GM12878 (cell line): ENCODE measurements around the gene NMNAT3. TPM values are rescaled to one million over a fixed set of nuclear protein-coding genes. Genes with fewer than 3 reads are reported as not detected.

Source experiments
- ATAC-seq: fragments of 200-7000 bp; cut with Tn5 transposase; 3 replicates; pipeline ENCODE4 v1.9.1; 2020; ENCODE audit warnings: mild to moderate bottlenecking, moderate library complexity
- BruUV-seq: library from RNA; stranded (reverse); fragments of 400-500 nt; replicated peaks from 2 replicates; lab custom pipeline; 2021; lab: Mats Ljungman, UMichigan
- CTCF ChIA-PET: fragments of 300-600 bp; sonication (Branson Sonifier 250); formaldehyde crosslinking; extraction: SDS; loops from one replicate; lab custom pipeline; 2021; ENCODE audit warnings: inconsistent platforms; lab: Yijun Ruan, JAX
- POLR2A ChIA-PET: fragments of 350-600 bp; formaldehyde crosslinking; extraction: SDS; loops from one replicate; lab custom pipeline; 2021; ENCODE audit warnings: inconsistent platforms; lab: Charles Lee
- RAD21 ChIA-PET: fragments of 300-600 bp; sonication (Branson Sonifier 250); formaldehyde crosslinking; loops from one replicate; lab custom pipeline; 2023; ENCODE audit warnings: antibody characterized with exemption; ENCODE audit not compliant: unreplicated experiment; lab: Charles Lee
- SMC1A ChIA-PET: fragments of 300-600 bp; sonication (Branson Sonifier 250); formaldehyde crosslinking; loops from one replicate; lab custom pipeline; 2023; ENCODE audit not compliant: unreplicated experiment, uncharacterized antibody; lab: Charles Lee
- DNase-seq: peaks from one replicate; pipeline ENCODE4 v3.0.0-alpha.2; 2011; ENCODE audit warnings: low read depth, low spot score
- FAIRE-seq: peaks from 3 replicates; lab custom pipeline; 2011; peaks lifted over from hg19 to GRCh38; lab: Jason Lieb, UNC
- H2AFZ ChIP-seq: 2 replicates; pipeline ENCODE4 v1.6.0; 2011; ENCODE audit warnings: low read depth, low read length, control low read depth; ENCODE audit not compliant: control insufficient read depth
- H3K27ac ChIP-seq: 2 replicates; pipeline ENCODE4 v1.5.1; 2011; ENCODE audit warnings: control low read depth; ENCODE audit not compliant: control insufficient read depth, insufficient read depth
- H3K27me3 ChIP-seq, 2 experiments: replicated peaks in 1 of 2; 2 replicates each; pipeline versions ENCODE4 v1.6.0 to v1.6.1; 2011; ENCODE audit warnings: low read length in 1 of 2; ENCODE audit not compliant: control insufficient read depth in 2 of 2, insufficient read depth in 2 of 2
- H3K36me3 ChIP-seq, 2 experiments: 2 replicates each; pipeline ENCODE4 v1.5.1; 2011; ENCODE audit warnings: low read length in 1 of 2; ENCODE audit not compliant: control insufficient read depth in 2 of 2, insufficient read depth in 2 of 2
- H3K4me1 ChIP-seq: 2 replicates; pipeline ENCODE4 v1.6.1; 2011; ENCODE audit warnings: mild to moderate bottlenecking, low read length, moderate library complexity, mixed read lengths; ENCODE audit not compliant: control insufficient read depth, insufficient read depth
- H3K4me2 ChIP-seq: 2 replicates; pipeline ENCODE4 v1.6.0; 2011; ENCODE audit warnings: control low read depth; ENCODE audit not compliant: control insufficient read depth, insufficient read depth
- H3K4me3 ChIP-seq: fragments of 200-600 bp; sonication (generic); 2 replicates; pipeline ENCODE4 v1.5.1; 2016
- H3K79me2 ChIP-seq: 2 replicates; pipeline ENCODE4 v1.6.0; 2011; ENCODE audit warnings: low read length; ENCODE audit not compliant: control insufficient read depth, insufficient read depth
- H3K9ac ChIP-seq: 2 replicates; pipeline ENCODE4 v1.8.0; 2011; ENCODE audit warnings: low read length, control low read depth, mixed read lengths; ENCODE audit not compliant: control insufficient read depth, insufficient read depth
- H3K9me3 ChIP-seq: replicated peaks from 3 replicates; pipeline ENCODE4 v1.5.1; 2011; ENCODE audit warnings: mild to moderate bottlenecking, low read length; ENCODE audit not compliant: control insufficient read depth, insufficient read depth
- H4K20me1 ChIP-seq: 2 replicates; pipeline ENCODE4 v1.6.0; 2011; ENCODE audit not compliant: control insufficient read depth, insufficient read depth
- ATF2 ChIP-seq: IDR thresholded peaks from 2 replicates; pipeline ENCODE4 v1.6.1; 2012; ENCODE audit warnings: low read length, inconsistent platforms
- CEBPB ChIP-seq, 2 experiments: fragments of 150-350 bp in 1 of 2; IDR thresholded peaks; 2 replicates each; pipeline ENCODE4 v1.6.1; 2012 to 2014; ENCODE audit warnings: low read depth in 2 of 2, low read length in 2 of 2, borderline replicate concordance in 1 of 2, inconsistent platforms in 1 of 2
- FOXK2 ChIP-seq: fragments of 450-650 bp; IDR thresholded peaks from 2 replicates; pipeline ENCODE4 v1.6.1; 2017; ENCODE audit warnings: mild to moderate bottlenecking, moderate library complexity
- GABPA ChIP-seq: IDR thresholded peaks from 2 replicates; pipeline ENCODE4 v1.6.1; 2014; ENCODE audit warnings: antibody characterized with exemption, low read depth, mild to moderate bottlenecking, inconsistent platforms
- NFIC ChIP-seq: IDR thresholded peaks from 2 replicates; pipeline ENCODE4 v1.6.1; 2012; ENCODE audit warnings: low read depth, mild to moderate bottlenecking, inconsistent platforms, low read length, moderate library complexity
- PAX5 ChIP-seq: IDR thresholded peaks from 2 replicates; pipeline ENCODE4 v1.6.1; 2011; ENCODE audit warnings: low read depth, low read length, borderline replicate concordance
- PBX3 ChIP-seq: IDR thresholded peaks from 2 replicates; pipeline ENCODE4 v1.6.1; 2011; ENCODE audit warnings: mild to moderate bottlenecking, low read depth, low read length, moderate library complexity; ENCODE audit not compliant: insufficient replicate concordance
- RFX5 ChIP-seq: IDR thresholded peaks from 2 replicates; pipeline ENCODE4 v1.6.1; 2011; ENCODE audit warnings: low read depth, low read length, improper control_type of control experiment
- TCF3 ChIP-seq: IDR thresholded peaks from 2 replicates; pipeline ENCODE4 v1.6.1; 2012; ENCODE audit warnings: low read depth, mild to moderate bottlenecking, low read length, borderline replicate concordance; ENCODE audit not compliant: insufficient read depth
- WGBS: methylation state at CpG from one replicate; pipeline ENCODE4 v1.1.6; 2016; ENCODE audit warnings: low lambda C conversion rate; ENCODE audit not compliant: insufficient replicate concordance, insufficient coverage; ENCODE audit errors: missing lambda C conversion rate; 5-methylcytosine and 5-hydroxymethylcytosine counted together
- in situ Hi-C: fragments of 300-500 bp; cut with MboI; formaldehyde crosslinking; loops from 9 replicates; pipeline ENCODE4 v1.14.3; 2018; ENCODE audit warnings: mixed read lengths
- intact Hi-C: fragments of 100-400 bp; cut with micrococcal nuclease; formaldehyde crosslinking; loops from one replicate; pipeline ENCODE4 v1.14.2; 2022; ENCODE audit not compliant: unreplicated experiment
- polyA plus RNA-seq, 11 experiments: library from polyadenylated mRNA; depleted of rRNA in 4 of 11; unstranded in 6 of 11; stranded (reverse) in 5 of 11; fragments of >200 nt; fragmentation: Nextera tagmentation in 4 of 11; fragmentation: Illumina TruSeq in 1 of 11; extraction: Ambion mirVana in 4 of 11; extraction: Trizol in 1 of 11; gene quantifications; 1 replicate in 1 of 11; 2 replicates in 10 of 11; pipeline versions ENCODE4 v1.2.1 to v1.2.3, GENCODE V29; 2011 to 2016; ENCODE audit warnings: inconsistent platforms in 2 of 11, missing spikeins in 2 of 11, low read depth in 1 of 11
- total RNA-seq, 4 experiments: library from RNA; depleted of rRNA in 3 of 4; stranded (reverse); fragments of >200 nt in 3 of 4; fragmentation: Illumina TruSeq in 1 of 4; extraction: Trizol in 1 of 4; gene quantifications; 2 replicates each; pipeline versions ENCODE4 v1.2.1 to v1.2.3, GENCODE V29; 2013 to 2021
- TF ChIP-seq, protein P1 (sequence below): fragments of 450-650 bp; IDR thresholded peaks from 2 replicates; pipeline ENCODE4 v1.6.1; 2016; ENCODE audit warnings: mild to moderate bottlenecking

Gene NMNAT3
- total and polyA plus RNA-seq, 10 of the 15 experiments (the other 5 are each of a cell fraction or from before 2014, with no cell fraction given) = under 0.01 to 0.92 (median 0.08) TPM; not detected in 4

GRCh38 chr3:139577346-139577745, 100.4 kb downstream of the NMNAT3 start:
- no peaks in the 10 kb centered on the region for H3K27me3 ChIP-seq
- no peak for ATAC-seq
- POLR2A ChIA-PET = no interaction called here
- in situ Hi-C loops (no loop called here), intact Hi-C loops (no loop called here)
- FAIRE-seq = no peak
- no peaks in the 10 kb centered on the region for H3K4me1 ChIP-seq
- H2AFZ ChIP-seq = no peak overlapping the region
- WGBS = 32% methylated on average over 2 of the region's 2 CpGs
- no peaks in the 10 kb centered on the region for H4K20me1 ChIP-seq
- H3K4me3 ChIP-seq = no peak overlapping the region
- RAD21 ChIA-PET = no interaction called here
- H3K79me2 ChIP-seq = no peaks in the 10 kb centered on the region
- no peak overlapping the region for H3K27ac ChIP-seq
- H3K9me3 ChIP-seq = no peaks in the 10 kb centered on the region
- H3K4me2 ChIP-seq = no peak overlapping the region
- BruUV-seq = no TSS peak
- CTCF ChIA-PET = no interaction called here
- DNase-seq = no peak
- TF ChIP-seq CEBPB (IDR thresholded peaks at IDR 0.05; ENCODE audit: borderline replicate concordance in 1 of 2, low read depth in 2 of 2, low read length in 2 of 2) = no peak
- no peak for TF ChIP-seq NFIC
- TF ChIP-seq FOXK2 = no peak
- TF ChIP-seq PAX5 = no peak
- H3K9ac ChIP-seq = no peak overlapping the region
- H3K36me3 ChIP-seq = no peaks in the 10 kb centered on the region
- SMC1A ChIA-PET = interaction anchor here (1.4 kb wide), 1 partner anchor 149 kb away, joined by 3 read pairs; no protein-coding TSS in a partner anchor

DNA sequence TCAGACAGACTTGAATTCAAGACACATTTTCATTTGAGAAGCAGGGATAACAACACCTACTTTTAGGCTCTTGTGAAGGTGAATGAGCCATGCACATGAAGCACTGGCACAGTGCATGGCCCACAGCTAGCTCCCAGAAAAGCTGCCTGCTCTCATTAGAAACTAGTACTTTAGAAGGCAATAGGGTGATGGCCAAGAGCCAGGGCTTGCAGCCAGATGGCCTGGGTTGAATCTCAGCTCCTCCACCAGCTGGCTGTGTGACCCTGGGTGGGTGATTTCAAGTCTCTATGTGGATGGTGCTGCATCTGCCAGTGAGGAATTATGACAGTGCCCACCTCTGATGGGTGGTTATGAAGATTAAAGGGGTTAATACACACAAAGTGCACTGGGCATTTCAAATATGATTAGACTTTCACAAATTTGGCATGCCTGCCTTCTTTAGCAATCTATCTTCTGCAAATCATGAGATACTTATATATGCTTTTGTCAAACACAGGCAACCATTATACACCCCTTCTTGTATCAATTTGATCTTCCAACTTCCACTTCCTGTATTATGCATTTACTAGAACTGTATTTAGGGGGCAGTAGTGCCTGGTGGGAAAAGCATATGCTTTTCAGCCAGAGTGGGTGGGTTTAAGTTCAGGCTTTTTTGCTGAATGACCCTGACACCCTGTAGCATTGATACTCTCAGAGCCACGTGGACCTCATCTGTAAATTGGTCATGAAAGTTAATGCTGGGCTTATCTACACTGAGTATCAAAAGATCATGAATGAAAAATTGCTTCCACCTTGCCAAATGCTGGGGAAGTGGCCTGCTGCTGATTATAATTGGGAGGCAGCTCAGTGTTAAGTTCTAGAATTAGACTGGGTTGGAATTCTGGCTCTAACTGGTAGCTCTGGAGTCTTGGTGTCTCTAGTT, 103.5 kb downstream of the NMNAT3 start:
- SMC1A ChIA-PET = no interaction called here
- RAD21 ChIA-PET = no interaction called here
- no peaks in the 10 kb centered on the region for H4K20me1 ChIP-seq
- no peak overlapping the region for H2AFZ ChIP-seq
- ATAC-seq (no peak), FAIRE-seq (no peak), DNase-seq (no peak)
- H3K27me3 ChIP-seq = no peaks in the 10 kb centered on the region
- H3K4me3 ChIP-seq = no peak overlapping the region
- H3K9me3 ChIP-seq = no peaks in the 10 kb centered on the region
- in situ Hi-C loops (no loop called here), intact Hi-C loops (no loop called here)
- no peak overlapping the region for H3K9ac ChIP-seq
- CTCF ChIA-PET = no interaction called here
- POLR2A ChIA-PET = no interaction called here
- no peaks in the 10 kb centered on the region for H3K79me2 ChIP-seq
- H3K4me2 ChIP-seq = no peak overlapping the region
- no TSS peak for BruUV-seq
- H3K27ac ChIP-seq = no peak overlapping the region
- 0% methylated on average over 1 of the region's 1 CpG for WGBS
- H3K4me1 ChIP-seq = no peaks in the 10 kb centered on the region
- H3K36me3 ChIP-seq = no peaks in the 10 kb centered on the region
- TF ChIP-seq, protein P1, sequence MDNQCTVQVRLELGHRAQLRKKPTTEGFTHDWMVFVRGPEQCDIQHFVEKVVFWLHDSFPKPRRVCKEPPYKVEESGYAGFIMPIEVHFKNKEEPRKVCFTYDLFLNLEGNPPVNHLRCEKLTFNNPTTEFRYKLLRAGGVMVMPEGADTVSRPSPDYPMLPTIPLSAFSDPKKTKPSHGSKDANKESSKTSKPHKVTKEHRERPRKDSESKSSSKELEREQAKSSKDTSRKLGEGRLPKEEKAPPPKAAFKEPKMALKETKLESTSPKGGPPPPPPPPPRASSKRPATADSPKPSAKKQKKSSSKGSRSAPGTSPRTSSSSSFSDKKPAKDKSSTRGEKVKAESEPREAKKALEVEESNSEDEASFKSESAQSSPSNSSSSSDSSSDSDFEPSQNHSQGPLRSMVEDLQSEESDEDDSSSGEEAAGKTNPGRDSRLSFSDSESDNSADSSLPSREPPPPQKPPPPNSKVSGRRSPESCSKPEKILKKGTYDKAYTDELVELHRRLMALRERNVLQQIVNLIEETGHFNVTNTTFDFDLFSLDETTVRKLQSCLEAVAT = no peak
- TF ChIP-seq RFX5 = no peak
- TF ChIP-seq GABPA = no peak
- no peak for TF ChIP-seq TCF3
- TF ChIP-seq PBX3 = no peak
- TF ChIP-seq ATF2 = no peak
